Activated CD8-positive, alpha-beta memory T cell treated with anti-CD3 and anti-CD28 coated beads, Interleukin-2, amount 50 U/mL, for 4 hours (primary cell): ENCODE measurements around the gene BNC2.
"Not testable (repeated sequence)": the region's sequence is repeated elsewhere in the genome, so short reads cannot be mapped to it uniquely, and the experiment has no call there.

Source experiments
- DNase-seq: peaks from one replicate; pipeline ENCODE4 v3.0.0-alpha.2; 2020

BNC2 gene

DNA sequence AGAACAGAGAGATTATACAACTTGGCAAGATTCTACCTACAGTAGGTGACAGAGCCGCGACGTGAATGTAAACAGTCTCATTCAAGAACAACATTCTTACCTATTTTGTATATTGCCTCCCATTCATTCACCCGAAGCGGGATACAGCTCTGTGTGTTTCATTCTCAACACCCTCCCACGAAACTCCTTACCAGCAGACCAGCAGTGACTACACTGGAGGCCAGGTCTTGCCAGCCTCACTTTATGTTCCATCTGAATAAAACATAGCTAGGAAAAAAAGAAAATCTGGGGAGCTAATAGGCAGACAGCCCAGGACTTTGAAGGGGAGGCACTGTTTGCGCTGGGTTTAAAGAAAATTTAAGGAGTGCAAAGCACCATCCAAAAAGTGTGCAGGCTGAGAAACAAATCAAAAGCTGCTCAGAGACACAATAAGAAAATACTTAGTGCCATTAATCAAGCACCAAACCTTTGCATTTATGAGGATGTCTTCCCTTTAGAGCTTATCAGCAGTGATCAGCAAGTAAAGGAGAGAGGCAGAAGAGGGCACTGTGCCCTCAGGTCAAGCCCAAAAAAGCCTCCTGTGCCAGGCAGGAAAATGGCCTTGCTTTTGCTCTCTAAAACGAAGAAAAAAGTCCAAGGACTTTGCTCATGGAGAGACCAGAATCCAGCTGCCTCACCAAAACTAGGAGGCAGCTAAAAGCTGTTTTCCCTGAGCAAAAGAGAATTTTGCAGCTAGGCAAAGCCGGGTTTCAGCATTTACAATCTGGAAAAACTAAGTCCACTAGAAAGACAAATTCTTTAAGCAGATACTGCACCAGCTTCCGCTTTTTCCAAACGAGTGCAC lies 295.1 kb downstream of the BNC2 start:
- DNase-seq: no peak

DNA sequence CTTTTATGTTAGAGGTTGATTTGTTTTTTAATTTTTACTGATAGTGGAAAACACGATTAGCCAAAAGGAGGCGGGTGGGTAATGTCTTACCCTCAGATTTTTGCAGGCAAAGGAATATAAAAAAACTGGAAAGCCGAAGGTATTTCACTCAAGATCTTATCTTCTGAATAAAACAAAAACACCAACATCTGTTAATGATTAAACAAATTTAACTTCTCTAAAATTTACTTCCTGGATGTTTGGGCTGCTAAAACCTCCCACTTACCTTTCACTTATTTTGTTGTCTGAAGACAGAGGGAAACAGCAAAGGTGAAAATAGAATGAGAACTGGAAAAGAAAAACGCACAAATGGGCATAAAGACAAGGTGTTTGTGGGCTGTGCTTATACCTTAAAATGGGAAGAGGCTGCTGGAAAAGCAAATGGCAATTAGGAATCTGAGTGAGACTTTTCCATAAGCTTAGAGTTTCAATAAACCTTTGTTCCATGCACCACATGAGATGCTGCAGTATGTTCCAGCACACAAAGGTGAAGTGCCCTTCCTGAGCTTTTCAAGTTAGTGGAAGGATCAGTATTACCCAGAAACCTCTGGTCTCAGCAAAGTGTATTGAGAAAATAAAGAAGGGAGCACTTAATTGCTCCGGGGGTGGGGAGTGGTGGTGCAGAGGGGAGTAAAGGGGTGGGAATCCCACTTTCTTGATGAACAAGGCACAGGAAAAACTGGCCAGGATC lies 298.3 kb downstream of the BNC2 start:
- DNase-seq: no peak

DNA sequence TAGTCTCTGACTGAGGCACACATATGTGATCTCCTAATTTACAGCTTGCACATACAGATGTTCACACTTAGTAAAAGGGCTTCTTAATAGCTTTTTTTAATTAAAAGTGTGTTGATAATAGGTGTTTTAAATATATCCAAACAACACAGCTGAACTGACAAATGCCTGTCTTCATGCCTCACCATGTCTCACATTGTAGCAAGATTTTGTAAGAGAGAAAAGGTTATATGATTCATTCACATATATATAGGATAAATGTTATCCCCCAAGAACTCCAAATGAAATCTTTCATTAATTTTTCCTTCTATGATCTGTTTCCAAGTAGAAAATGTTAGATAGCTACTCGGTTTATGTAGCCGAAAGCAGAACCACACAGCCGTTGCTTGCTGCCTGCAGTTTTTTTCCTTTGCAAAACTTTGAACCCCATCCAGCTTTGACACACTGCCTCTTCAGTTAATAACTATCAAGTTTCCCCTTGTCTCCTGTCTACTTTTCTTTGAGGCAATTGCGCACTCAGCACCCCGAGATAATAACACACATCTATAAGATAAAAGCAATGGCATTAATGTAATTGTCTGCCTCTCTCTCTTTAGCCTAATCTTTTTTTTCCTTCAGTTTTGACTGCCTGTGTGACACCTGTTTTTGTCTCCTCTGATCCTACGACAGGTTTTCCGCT lies 299.2 kb downstream of the BNC2 start:
- no peak for DNase-seq

DNA sequence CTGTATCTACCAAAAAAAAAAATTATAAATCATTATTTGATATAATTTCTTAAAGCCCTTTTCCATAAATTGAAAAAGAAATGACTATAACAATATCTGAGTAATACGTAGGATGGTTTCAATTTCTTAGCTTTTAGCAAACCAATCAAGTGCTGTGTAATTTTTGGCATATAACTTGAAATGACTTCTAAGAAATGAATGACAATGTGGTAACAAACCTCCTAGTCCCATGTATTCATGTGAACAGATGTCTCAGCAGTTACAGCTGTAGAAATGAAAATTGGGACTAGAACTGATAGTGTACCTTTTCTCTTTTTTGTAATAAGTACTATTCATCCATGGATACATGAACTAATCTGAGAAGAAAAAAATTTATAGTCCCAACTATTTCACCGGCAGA lies 307.0 kb downstream of the BNC2 start:
- no peak for DNase-seq

DNA sequence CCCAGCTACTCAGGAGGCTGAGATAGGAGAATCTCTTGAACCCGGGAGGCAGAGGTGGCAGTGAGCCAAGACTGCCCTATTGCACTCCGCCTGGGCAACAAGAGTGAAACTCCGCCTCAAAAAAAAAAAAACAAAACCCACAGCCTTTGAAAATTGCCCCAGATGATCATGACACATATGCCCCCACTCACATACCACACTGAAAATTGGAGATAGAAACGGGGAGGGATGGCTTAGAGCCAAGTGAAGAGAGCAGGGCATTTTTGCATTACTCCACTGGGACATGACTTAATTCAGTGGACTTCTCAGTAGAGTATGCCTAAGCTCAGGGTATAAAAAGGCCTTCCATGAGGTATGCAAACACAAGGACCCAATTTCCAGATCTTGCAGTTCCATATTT lies 309.3 kb downstream of the BNC2 start:
- no peak for DNase-seq

DNA sequence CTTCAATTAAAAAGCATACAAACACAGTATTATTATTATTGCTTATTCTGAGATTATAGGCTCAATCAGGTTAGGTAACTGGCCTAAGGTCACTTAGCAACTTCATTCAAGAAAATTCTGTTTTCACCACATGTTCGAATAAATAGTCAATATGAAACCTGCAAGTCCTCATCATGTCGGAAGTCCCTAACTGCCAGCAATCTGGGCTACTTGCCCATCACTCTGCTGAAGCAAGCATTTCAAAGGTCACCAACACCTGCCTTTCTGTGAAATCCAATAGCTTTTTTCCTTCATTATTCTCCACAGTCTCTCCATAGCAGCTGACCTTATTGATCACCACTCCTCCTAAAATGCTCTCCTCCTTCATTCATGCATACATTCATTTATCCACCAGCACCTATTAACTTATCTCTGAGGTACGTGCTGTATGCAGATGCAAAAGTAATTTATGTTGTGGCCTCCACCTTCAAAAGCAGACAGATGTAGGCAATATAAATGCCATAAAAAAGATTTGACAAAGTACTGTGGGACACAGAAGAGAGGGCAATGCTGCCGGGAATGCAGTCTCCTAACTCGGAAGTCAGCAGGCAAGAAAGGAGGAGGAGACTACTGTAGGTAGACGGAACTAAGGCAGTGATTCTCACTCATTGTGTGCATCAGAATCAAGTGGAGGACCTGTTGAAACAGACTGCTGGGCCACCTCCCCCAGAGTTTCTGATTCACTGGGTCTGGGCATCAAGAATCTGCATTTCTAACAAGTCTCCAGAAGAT lies 310.9 kb downstream of the BNC2 start:
- DNase-seq: no peak

DNA sequence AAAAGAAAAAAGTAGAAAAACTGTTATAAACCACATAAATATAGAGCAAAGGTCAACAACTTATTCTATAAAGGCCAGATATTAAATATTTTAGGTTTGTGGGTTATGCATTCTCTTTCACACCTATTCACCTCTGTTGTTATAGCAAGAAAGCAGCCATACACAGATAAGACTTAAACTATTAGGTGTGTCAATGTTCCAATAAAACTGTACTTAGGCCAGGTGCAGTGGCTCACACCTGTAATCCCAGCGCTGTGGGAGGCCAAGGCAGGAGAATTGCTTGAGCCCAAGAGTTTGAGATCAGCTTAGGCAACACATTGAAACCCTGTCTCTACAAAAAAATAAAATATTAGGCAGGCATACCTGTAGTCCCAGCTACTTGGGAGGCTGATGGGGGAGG lies 314.7 kb downstream of the BNC2 start:
- no peak for DNase-seq

DNA sequence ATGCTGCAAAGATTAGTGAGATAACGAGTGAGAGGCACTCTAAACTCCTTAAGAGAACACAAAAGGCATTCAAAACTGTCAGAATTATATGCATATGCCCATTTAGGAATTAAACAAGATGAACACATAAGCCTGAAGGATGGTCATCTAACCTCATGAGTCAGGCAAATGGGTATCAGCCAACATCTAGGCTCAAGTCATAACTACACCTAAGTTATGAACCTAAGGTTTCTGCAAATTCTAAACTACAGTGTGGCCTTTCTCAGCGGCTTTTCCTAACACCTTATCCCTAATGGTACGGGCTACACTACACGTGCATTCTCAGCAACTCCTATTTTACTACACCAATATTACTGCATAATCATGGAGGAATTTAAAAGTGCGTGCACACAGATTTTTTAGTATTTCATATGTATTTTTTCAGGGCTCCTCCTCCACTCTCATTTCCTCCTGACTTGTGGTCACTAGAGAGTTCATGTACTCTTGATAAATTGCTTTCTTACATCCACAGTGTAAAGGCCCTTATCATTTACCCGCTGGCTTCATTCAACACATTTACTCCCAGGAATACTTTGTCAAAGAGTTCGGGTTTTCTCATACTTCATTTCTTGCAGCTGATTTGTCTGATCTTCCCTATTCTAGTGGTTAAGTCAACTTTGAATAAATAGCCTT lies 316.5 kb downstream of the BNC2 start:
- no peak for DNase-seq

DNA sequence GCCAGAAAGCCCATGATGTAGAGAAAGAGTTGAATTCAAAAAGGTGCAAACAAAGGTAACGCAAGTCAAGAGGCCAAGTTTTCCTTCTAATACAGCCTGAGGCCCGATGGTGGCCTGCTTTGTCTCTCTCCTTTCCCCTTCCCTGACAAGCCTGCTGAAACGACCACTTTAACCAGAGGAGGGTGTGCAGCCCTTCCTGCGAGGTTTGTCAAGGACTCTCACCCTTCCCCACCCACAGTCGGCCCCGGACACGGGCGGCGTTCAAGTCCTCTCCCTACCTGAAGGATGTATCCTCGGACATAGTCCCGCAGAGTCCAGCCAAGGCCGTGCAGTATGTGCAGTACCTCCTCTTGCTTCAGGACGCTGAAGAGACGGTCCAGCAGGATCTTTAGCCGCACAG lies 318.2 kb downstream of the BNC2 start:
- DNase-seq: peak; percentile 11

DNA sequence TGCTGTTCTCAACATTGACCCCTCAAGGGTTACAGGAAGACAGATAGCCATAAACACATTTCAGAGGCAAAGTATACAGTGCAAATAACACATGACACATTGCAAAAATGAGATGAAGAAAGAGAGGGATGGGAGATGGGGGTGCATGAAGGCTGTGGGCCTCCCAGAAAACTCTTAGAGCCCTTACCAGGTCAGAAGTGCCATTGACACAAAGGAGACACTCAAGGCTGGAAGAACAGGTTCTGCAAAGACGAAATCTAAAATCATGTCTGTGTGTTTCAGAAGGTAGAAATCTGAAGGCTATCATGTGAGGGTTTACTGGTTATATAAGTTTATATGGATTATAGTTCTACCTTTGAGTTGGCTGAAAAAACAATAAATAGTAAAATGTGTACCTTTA lies 318.8 kb downstream of the BNC2 start:
- DNase-seq: no peak

DNA sequence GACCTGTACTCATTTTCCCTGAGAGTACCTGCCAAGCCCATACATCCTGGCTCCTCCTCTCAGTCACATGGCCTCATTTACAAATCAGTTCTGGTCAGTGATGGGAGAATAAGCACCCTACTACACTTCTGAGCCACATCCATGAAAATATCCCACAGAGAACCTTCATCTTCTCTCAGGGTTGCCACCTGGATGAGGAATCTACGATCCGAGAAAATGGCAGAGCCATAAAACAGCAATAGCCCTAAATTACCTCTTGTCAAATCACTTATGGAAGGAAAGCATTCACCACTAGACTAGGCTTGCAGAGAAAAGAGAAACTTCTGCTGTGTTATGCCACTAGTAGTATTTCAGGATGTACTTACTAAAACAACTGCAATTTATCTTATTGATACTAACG lies 324.8 kb downstream of the BNC2 start:
- DNase-seq: no peak

DNA sequence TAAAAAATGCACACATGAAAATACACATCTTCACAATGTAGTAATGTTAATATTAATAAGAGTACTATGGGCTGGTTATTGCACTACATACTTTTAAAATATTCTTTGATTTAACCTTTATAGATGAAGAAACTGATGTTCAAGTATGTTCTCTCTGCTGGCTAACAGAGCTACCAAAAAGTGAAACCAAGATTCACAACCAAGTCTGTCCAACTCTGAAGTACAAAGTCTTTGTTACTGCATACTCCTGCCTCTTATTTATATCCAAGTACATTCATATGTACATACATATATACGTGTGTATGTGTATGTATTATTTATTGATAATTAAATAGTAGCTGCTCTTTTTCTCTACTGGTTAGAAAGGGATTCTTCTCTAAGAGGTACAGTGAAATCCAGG lies 325.6 kb downstream of the BNC2 start:
- DNase-seq: no peak

DNA sequence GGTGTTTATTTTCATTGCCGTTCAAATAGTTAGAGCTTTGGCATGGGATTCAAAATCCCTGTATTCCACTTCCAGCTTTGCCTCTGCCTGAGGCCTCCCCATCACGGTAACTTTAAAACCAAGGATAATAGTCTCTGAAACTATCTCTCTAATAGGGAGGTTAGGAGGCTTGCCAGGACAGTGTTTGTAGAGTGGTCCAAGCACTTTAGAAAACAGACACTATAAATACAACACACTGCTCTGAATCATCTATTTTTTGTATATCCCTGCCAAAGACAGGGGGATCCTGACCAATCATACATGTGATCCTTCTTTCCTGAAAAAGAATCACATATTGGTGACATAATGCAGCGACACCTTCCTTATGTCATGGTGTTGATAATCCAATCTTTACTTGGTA lies 326.8 kb downstream of the BNC2 start:
- DNase-seq: no peak

DNA sequence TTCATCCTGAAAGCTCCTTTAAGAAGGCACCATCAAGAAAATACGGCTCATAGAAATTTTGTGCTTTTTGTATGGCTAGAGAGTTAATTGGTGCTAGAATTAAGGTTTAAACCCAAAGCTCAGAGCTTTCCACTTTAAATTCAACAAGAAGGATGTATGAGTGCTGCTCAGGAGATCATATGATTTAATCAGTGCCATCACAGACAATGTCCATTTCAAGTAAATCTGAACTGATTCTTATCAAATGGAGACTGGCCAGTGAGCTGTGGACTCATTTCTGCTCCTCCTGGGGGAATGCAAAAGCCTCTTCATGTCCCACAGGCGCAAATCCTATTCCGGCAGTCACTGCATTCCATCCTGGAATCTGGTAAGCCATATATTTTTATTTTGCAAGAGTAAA lies 327.2 kb downstream of the BNC2 start:
- no peak for DNase-seq

DNA sequence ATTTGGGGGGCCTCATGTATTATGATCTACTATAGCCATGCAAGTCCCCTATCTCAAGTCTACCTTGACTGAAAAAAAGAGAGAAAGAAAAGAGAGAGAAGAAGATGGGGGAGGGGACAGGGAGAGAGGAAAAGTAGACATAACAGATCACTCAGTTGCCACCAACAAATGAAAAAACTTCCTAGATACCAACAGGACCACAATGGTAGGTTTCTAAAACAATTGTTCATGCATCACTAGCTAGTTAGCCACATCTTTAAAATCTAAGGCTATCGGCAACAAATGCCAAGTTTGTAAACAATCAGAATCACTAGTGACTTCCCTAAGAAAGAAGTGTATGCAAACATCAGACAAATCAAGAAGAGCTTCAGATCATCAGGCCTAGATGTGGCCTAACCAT lies 328.2 kb downstream of the BNC2 start:
- DNase-seq: no peak

DNA sequence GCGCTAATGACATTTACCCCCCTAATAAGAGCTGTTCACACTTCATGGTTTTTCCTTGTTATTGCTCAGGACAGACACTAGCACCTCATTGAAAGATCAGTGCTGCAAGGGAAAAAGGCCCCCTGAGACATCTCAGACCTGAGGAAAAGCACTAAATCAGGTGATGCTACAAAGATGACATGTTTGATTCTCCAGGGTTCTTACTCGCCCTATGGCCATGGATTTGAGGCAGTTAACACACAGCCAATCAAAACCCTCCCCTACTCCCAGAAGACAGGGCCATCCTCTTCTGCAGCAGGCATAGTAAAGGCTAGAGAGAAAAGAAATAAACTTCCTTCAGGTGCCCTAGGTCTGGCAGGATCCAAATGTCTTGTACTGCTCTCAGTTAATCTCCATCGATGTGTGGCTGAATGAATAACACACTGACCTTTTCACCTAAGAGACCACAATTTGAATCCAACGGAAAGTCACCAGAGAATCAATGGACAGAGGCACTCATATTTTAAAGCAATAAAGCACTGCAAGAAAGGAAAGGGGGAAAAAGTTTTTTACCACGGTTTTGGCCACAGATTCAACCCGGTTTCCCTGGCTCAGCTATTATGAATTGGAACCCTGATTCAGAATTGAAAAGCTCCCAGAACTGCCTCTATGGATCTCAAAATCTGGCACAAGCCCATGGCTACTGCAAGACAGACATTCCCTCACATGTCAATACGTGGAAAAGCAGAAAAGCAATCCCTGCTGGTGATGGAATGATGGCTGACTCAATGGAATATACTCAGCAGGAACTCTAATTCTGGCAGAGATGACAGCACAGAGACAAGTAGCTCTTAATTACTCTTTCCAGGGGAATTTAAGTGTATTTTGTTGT lies 329.5 kb downstream of the BNC2 start:
- no peak for DNase-seq

DNA sequence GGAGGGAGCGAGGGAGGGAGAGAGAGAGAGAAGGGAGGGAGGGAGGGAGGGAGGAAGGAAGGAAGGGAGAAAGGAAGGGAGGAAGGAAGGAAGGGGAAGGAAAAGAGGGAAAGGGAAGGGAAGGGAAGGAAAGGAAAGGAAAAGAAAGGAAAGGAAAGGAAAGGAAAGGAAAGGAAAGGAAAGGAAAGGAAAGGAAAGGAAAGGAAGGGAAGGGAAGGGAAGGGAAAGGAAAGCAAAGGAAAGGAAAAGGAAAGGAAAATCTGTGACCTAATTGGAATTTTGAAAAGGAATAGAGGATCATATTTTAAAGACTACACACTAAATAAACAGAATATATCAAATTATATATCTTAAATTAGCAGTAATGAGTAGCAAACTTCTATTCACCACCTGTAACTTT lies 330.8 kb downstream of the BNC2 start:
- not testable (repeated sequence) for DNase-seq

DNA sequence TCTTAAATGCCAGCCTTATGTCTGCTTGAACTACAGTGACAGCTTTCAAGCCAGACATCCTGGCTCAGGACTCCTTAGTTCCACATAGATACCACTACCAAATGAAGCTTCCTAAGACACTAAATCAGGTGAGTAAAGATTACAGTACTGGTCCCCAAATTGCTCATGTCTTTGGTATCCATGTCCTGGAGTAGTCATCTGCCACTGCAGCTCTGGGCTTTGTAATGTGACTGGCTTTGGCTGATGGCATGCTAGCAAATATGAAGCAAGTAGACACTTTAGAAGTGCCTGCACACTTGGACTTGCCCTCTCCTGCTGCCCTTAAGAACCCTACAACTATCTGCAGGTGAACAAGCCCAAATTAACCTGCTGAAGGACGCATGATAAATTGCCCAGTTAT lies 334.9 kb downstream of the BNC2 start:
- no peak for DNase-seq

DNA sequence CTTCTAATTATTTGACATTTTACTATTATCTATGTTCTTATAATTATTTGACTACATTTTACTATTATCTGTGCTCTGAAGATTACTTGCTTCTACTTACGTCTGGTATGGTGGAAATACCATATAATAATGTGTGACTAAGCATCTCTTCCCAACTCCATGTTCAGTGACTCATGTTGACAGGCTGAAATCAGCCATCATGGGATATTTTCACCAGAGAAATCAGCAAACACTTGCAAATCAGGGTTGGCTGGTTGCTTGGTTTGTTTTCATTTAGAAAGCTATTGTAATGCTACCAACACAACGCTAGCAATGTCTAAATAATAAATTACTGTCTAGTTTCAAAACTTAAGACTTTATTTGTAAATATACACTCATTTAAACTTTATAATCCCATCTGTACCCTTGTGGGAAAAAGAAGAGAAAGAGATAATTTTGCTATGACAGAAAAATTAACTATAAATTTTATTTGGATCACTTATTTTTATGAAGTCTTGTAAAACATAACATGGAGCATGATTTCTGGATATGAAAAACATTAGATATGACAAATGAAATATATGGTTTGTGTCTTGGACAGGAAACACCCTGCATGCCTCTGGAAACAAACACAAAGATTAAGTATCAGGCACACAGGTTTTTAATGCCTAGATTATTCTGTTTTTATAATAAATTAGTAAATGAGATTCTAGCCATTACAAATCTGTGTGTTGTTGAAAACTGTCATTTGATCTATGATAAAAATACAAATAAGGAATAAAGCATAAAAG lies 337.6 kb downstream of the BNC2 start:
- DNase-seq: no peak

DNA sequence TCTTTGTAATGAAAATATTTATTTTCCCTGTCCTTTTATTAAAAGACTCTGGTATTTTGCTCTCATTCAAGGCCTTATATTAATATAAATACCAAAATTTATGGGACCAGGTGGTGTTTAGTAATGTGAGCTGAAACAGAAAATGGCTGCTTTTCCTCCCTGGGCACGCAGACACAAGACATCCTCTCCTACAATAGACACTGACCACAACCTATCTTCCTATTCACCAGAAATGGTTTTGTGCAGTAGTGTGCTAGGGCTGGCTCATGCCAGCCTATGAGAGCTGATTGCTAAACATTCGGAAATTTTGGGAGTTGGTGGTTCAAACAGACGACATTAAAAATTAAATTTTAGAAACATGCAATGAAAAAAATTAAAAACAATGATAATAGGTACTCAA lies 338.2 kb downstream of the BNC2 start:
- DNase-seq: no peak
